AG08395 (cell line): Measurements from ENCODE around the gene RXFP3.
A peak's percentile ranks its signal among the peaks of the same experiment; 100 is the strongest.
"Not testable (repeated sequence)": the region's sequence is repeated elsewhere in the genome, so short reads cannot be mapped to it uniquely, and the experiment has no call there.

Experiments used
- DNase-seq: peaks from one replicate; pipeline ENCODE4 v3.0.0; 2012; ENCODE audit warnings: mixed read lengths, low spot score

The RXFP3 gene

GRCh38 chr5:33937017-33937706 is 976 bp downstream of the RXFP3 start:
- DNase-seq = no peak

DNA sequence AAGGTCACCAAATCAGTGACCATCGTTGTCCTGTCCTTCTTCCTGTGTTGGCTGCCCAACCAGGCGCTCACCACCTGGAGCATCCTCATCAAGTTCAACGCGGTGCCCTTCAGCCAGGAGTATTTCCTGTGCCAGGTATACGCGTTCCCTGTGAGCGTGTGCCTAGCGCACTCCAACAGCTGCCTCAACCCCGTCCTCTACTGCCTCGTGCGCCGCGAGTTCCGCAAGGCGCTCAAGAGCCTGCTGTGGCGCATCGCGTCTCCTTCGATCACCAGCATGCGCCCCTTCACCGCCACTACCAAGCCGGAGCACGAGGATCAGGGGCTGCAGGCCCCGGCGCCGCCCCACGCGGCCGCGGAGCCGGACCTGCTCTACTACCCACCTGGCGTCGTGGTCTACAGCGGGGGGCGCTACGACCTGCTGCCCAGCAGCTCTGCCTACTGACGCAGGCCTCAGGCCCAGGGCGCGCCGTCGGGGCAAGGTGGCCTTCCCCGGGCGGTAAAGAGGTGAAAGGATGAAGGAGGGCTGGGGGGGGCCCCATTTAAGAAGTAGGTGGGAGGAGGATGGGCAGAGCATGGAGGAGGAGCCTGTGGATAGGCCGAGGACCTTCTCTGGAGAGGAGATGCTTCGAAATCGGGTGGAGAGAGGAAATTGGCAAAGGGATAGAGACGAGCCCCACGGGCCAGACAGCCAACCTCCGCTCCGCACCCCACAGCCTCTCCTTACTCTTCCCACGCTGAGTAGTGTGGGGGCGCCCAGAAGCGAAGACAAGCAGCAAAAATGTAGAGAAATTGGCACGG is 1.7 kb downstream of the RXFP3 start:
- DNase-seq = no peak

GRCh38 chr5:33938507-33938796 is 2.3 kb downstream of the RXFP3 start:
- DNase-seq = no peak

- DNase-seq = no peak
These were observed 2.7 kb downstream of the RXFP3 start for GRCh38 chr5:33938881-33939280.

DNA sequence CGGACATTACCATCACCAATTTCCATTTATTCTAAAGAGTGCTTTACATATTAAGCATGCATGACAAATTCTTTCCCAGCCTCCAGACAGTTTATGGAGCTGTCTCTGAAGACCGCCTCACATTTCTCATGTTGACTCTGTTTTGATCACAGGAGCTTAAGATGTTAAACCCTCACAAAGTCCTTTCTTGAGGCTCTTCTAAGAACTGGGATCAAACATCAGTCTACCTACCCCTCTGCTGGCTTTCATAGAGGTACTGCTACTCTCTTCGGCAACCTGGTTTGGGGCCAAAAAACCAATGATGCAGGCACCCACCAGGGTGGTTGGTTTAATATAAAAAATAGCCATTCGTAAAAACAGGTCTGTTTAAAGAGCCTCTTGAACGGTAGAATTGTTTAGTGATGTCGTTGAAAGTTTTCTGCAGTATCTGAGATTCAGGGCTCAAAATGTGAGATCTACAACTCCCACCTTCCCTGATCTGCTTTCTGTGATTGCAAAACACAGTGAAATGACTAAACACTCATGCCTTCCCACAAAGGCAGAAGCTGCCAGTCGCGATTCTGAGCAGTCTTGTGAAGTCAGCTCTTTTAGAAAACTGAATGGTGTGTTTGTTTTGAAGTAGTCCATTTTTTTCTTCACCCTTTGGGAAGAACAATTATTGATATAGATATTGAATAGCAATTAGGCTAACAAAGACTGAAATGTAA is 3.5 kb downstream of the RXFP3 start:
- no peak for DNase-seq

GRCh38 chr5:33941090-33941489 is 4.9 kb downstream of the RXFP3 start:
- no peak for DNase-seq

DNA sequence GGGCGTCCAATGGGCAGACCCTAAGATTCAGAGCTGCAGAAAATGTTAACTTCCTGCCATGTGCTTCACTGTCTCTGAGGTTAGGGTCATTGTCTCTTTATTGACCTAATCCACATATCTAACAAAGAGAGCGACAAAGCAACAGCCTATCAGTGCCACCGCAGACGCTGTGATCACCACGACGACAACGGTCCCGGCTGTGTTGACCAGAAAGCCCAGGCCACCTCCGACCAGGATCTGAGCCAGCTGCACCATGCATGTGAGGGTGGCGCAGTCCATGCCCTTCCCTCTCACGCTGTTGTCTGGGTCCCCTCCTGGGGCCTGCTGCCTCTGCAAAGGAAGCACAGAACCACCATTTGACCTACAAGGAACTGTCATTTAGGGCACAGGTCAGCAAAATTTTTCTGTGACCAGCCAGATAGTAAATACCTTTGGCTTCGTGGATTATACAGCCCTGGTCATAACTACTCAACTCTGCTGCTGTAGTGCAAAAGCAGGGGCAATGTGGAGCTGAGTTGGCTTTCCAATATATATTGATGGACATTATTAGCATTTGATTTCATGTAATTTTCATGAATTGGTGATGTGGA is 8.5 kb downstream of the RXFP3 start:
- DNase-seq = no peak

DNA sequence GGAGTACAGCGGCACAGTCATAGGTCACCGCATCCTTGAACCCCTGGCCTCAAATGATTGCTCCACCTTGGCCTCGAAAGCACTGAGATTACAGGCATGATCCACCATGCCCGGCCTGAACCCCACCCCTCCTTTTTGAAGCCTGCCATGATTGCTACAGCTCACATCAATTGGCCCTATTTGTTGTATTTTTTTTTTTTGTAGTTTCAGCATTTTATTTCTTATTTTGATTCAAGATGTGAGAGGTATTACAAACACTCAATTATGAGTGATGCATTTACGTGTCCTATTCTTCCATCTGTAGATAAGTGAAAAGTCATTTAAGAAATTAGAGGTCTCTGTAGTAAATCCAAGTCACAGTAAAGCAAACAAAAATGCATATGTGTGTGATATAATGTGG is 16.0 kb downstream of the RXFP3 start:
- not testable (repeated sequence) for DNase-seq

- DNase-seq = no peak
These were observed 21.5 kb downstream of the RXFP3 start for GRCh38 chr5:33957577-33958150.

GRCh38 chr5:33958176-33958575 is 22.0 kb downstream of the RXFP3 start:
- no peak for DNase-seq

- DNase-seq = no peak
These were observed 28.0 kb downstream of the RXFP3 start for GRCh38 chr5:33964132-33964700.

GRCh38 chr5:33966805-33967204 is 30.6 kb downstream of the RXFP3 start:
- DNase-seq = no peak

- no peak for DNase-seq
These were observed 32.2 kb downstream of the RXFP3 start for GRCh38 chr5:33968211-33969005.

DNA sequence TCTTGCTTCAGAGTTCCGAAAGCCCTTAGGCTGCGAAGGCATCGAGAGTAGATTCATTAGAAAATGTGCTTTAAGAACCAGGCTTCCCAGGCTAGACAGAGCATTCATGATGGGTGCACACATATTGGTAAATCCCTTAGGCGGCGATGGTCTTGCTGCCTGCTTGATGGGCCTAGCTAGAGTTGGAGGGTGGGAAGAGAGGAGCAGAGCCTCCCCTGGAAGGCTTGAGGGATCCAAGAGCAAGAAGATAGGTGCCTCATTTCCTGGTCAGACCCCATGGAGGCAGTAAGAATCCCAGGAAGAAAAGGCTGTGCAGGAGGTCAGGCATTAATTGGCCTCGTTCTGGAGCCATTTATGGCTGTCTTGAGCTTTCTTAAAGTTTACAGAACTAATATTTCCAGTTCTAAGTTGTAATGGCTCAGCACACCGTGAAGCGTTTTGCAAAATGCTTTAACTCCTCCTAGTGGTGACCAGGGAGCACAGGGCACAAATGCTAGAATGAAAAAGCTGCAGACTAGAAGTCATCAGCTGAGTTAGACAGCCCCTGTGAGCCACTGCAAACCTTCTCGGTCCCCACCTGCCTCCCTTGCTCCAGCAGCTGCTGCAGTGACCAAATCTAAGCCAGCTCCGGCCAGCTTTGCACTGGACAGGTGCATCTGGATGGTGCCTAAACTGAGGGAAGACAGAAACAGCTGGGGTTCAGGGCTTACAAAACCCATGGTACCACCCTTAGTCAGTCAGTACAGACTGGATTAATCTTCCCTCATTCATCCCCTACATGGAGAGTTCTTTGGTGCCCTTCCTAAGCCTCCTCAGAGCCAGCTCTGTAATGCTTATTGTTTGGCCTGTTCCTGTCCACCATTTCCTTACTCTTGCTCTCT is 33.6 kb downstream of the RXFP3 start:
- DNase-seq = peak; percentile 82

DNA sequence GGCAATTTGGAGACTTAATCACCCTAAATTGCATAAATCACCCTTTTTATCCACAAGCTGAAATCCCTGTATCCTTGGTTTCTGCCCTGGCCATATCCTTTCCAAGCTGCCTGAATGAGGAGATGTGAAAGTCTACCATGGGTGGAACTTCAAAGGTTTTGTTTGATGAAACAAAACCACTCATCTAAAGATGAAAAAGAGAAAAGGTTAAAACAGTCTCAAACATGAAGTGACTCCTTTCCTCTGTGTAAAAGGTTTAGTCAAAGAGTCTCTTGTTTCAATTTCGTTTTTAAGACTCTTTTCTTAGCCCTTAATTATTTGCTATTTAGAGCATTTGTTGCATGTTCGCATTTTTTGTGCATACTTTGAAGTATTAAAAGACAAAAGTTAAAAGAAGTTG is 37.1 kb downstream of the RXFP3 start:
- DNase-seq = no peak

- DNase-seq = no peak
These were observed 39.7 kb downstream of the RXFP3 start for GRCh38 chr5:33975852-33976251.

GRCh38 chr5:33976307-33976706 is 40.1 kb downstream of the RXFP3 start:
- DNase-seq = no peak

GRCh38 chr5:33978306-33978705 is 42.1 kb downstream of the RXFP3 start:
- DNase-seq = no peak

GRCh38 chr5:33980030-33980429 is 43.8 kb downstream of the RXFP3 start:
- DNase-seq = no peak
